Cardiac muscle cell (in vitro differentiated cells and primary cell): Measurements from ENCODE around the gene ACKR4. TPM values are rescaled to one million over a fixed set of nuclear protein-coding genes. Genes with fewer than 3 reads are reported as not detected.
A peak's percentile ranks its signal among the peaks of the same experiment; 100 is the strongest.
"Not testable (repeated sequence)": the region's sequence is repeated elsewhere in the genome, so short reads cannot be mapped to it uniquely, and the experiment has no call there.

Source experiments
- DNase-seq, 2 donors: peaks; one replicate each; pipeline versions ENCODE4 v3.0.0 to v3.0.0-alpha.2; 2010 to 2017; ENCODE audit warnings: low read depth in 1 of 2, low spot score in 1 of 2
- H3K27ac ChIP-seq: fragments of 200-600 bp; sonication (generic); 2 replicates; pipeline ENCODE4 v1.5.1; 2016
- H3K27me3 ChIP-seq: fragments of 200-600 bp; sonication (generic); 2 replicates; pipeline ENCODE4 v1.6.0; 2016; ENCODE audit warnings: control low read depth
- H3K36me3 ChIP-seq: fragments of 200-600 bp; sonication (generic); 2 replicates; pipeline ENCODE4 v1.5.1; 2016; ENCODE audit warnings: control low read depth
- H3K4me1 ChIP-seq: fragments of 200-600 bp; sonication (generic); 2 replicates; pipeline ENCODE4 v1.8.1; 2017; ENCODE audit warnings: low read depth, mild to moderate bottlenecking, mixed run types
- H3K4me3 ChIP-seq: fragments of 200-600 bp; sonication (generic); 2 replicates; pipeline ENCODE4 v1.5.1; 2016; ENCODE audit warnings: mild to moderate bottlenecking
- H3K9me3 ChIP-seq: fragments of 200-600 bp; sonication (generic); 2 replicates; pipeline ENCODE4 v1.5.1; 2017; ENCODE audit warnings: low read depth, mild to moderate bottlenecking, control low read depth
- polyA plus RNA-seq: library from polyadenylated mRNA; unstranded; fragments of >200 nt; fragmentation: Nextera tagmentation; extraction: Ambion mirVana; gene quantifications from 2 replicates; pipeline ENCODE4 v1.2.1, GENCODE V29; 2016
- total RNA-seq: library from RNA; depleted of rRNA; stranded (reverse); fragments of >200 nt; gene quantifications from 2 replicates; pipeline ENCODE4 v1.2.3, GENCODE V29; 2016
- TF ChIP-seq, protein P1 (sequence below): IDR thresholded peaks from 2 replicates; pipeline ENCODE4 v1.5.1; 2012; ENCODE audit warnings: low read depth, mild to moderate bottlenecking, low read length

Gene ACKR4
- total and polyA plus RNA-seq, 2 experiments from 2014 or later = not detected

GRCh38 chr3:132630612-132631011, 33.5 kb downstream of the ACKR4 start:
- DNase-seq = no peak
- Histone ChIP-seq H3K36me3 (peaks cover 27% of the 10 kb centered on the region), H3K27me3 (no peaks in the 10 kb centered on the region), H3K4me3 (no peak overlapping the region), H3K4me1 (no peaks in the 10 kb centered on the region), H3K27ac (no peak overlapping the region), H3K9me3 (no peaks in the 10 kb centered on the region)
- TF ChIP-seq, protein P1, sequence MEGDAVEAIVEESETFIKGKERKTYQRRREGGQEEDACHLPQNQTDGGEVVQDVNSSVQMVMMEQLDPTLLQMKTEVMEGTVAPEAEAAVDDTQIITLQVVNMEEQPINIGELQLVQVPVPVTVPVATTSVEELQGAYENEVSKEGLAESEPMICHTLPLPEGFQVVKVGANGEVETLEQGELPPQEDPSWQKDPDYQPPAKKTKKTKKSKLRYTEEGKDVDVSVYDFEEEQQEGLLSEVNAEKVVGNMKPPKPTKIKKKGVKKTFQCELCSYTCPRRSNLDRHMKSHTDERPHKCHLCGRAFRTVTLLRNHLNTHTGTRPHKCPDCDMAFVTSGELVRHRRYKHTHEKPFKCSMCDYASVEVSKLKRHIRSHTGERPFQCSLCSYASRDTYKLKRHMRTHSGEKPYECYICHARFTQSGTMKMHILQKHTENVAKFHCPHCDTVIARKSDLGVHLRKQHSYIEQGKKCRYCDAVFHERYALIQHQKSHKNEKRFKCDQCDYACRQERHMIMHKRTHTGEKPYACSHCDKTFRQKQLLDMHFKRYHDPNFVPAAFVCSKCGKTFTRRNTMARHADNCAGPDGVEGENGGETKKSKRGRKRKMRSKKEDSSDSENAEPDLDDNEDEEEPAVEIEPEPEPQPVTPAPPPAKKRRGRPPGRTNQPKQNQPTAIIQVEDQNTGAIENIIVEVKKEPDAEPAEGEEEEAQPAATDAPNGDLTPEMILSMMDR = no peak

- no peaks in the 10 kb centered on the region for H3K4me1 ChIP-seq
- H3K9me3 ChIP-seq = no peaks in the 10 kb centered on the region
- TF ChIP-seq, protein P1 = no peak
- no peak for DNase-seq
- no peak overlapping the region for H3K4me3 ChIP-seq
- H3K36me3 ChIP-seq = peaks cover 15% of the 10 kb centered on the region
- H3K27me3 ChIP-seq = no peaks in the 10 kb centered on the region
- no peak overlapping the region for H3K27ac ChIP-seq
Observed at GRCh38 chr3:132635052-132635451, 38.0 kb downstream of the ACKR4 start.

DNA sequence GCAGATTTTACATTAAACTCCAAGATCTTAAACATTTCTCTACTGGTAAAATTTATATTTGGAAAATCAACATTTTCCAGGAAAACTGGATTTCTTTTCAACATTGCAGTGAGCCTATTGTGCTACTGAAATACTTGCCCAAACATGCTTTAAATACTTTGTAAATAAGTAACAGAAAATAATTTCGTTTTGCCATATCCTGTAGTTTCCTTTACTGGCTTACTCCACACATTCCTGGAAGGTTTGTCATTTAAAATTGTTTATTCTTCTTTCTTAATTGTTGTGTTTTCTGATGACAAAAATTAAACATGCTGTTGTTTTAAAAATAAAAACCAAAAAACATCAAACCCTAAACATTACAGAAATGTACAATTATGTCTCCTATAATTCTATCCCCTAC, 40.5 kb downstream of the ACKR4 start:
- no peak overlapping the region for H3K27ac ChIP-seq
- H3K9me3 ChIP-seq = no peaks in the 10 kb centered on the region
- H3K4me1 ChIP-seq = no peaks in the 10 kb centered on the region

DNA sequence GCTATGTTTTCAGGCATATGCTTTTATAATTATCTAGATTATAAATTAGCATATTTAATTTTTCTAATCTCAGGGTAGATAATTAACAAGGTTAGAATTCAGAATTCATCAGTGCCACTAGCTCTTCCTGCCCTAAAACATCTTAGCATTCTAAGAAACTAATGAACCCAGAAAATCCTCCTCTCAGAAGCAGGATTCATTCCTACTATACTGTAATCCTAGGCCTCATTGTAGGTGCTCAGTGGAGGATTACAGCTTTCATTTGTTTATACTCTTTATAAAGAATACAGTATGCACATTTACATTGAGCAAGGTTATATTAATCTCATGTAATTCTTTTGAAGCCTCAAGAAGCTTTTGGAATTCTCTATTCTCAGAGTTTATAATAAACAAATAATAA, 41.6 kb downstream of the ACKR4 start:
- Histone ChIP-seq H3K27me3 (no peaks in the 10 kb centered on the region), H3K4me3 (no peak overlapping the region), H3K27ac (no peak overlapping the region), H3K9me3 (no peaks in the 10 kb centered on the region), H3K36me3 (peaks cover 10% of the 10 kb centered on the region), H3K4me1 (no peaks in the 10 kb centered on the region)
- DNase-seq = no peak
- TF ChIP-seq, protein P1 = no peak

More for the DNA sequence above, 40.5 kb downstream of the ACKR4 start:
- peaks cover 10% of the 10 kb centered on the region for H3K36me3 ChIP-seq
- DNase-seq = peak in 1 of 2 donors; percentile 19
- no peak overlapping the region for H3K4me3 ChIP-seq
- no peaks in the 10 kb centered on the region for H3K27me3 ChIP-seq
- TF ChIP-seq, protein P1 = no peak

DNA sequence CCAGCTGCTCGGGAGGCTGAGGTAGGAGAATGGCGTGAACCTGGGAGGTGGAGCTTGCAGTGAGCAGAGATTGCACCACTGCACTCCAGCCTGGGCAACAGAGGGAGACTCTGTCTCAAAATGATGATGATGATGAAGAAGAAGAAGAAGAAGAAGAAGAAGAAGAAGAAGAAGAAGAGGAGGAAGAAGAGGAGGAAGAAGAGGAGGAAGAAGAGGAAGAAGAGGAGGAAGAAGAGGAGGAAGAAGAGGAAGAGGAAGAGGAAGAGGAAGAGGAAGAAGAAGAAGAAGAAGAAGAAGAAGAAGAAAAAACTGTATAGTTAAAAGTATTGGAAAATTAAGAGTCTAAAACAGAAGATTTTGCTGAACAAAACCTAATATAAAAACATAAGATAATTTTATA, 44.4 kb downstream of the ACKR4 start:
- not testable (repeated sequence) for H3K36me3 ChIP-seq, DNase-seq, H3K27me3 ChIP-seq, H3K27ac ChIP-seq, H3K4me3 ChIP-seq, H3K4me1 ChIP-seq, H3K9me3 ChIP-seq

DNA sequence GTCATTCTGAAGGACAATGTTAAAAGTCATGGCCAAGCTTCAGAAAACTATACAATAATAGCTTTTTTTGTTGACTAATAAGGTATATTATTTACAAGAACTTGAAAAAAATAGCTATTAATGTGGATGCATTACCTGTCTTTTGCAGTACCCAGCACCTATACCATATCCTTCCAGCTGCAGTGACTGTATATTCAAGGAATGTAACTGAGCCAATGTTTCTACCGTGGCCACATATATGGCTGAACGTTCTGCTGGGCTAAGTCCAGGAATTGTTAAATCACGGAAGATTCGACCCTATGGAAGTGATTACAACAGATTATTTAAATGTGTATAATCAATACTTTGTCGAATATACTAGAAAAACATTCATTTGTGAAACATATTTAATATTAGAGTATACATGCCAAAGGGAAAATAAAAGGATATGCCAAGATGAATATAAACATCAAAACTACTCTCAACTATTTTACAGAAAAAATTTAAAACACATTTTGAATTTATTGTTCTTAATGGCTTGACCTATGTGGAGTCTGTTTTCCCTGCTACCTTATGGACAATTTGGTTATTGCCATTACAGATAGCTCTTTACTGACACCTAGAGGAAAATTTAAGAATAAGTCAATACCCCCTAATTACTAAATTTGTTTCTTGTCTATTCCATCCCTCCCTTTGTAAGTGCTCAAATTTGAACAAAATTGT, 44.9 kb downstream of the ACKR4 start:
- Histone ChIP-seq H3K27ac (no peak overlapping the region), H3K36me3 (peaks cover 8% of the 10 kb centered on the region), H3K4me3 (no peak overlapping the region), H3K4me1 (no peaks in the 10 kb centered on the region), H3K9me3 (no peaks in the 10 kb centered on the region), H3K27me3 (no peaks in the 10 kb centered on the region)
- TF ChIP-seq, protein P1 = peak; percentile 62
- DNase-seq = peak; percentile 48 to 75
